ENCODE results near the gene RENBP.

Gene RENBP

GRCh38 chrX:153970357-153971123 lies 26.1 kb upstream of the RENBP start:
- DNase-seq = no peak

- no peak for DNase-seq
These were observed 25.5 kb upstream of the RENBP start for GRCh38 chrX:153969904-153970356.

- no peak for DNase-seq
These were observed 24.9 kb upstream of the RENBP start for GRCh38 chrX:153969125-153969903.

GRCh38 chrX:153968754-153969124 lies 24.3 kb upstream of the RENBP start:
- no peak for DNase-seq

- no peak for DNase-seq
These were observed 23.8 kb upstream of the RENBP start for GRCh38 chrX:153968255-153968654.

- no peak for DNase-seq
These were observed 23.2 kb upstream of the RENBP start for GRCh38 chrX:153967536-153968224.

GRCh38 chrX:153966841-153967535 lies 22.5 kb upstream of the RENBP start:
- no peak for DNase-seq

GRCh38 chrX:153966283-153966688 lies 21.8 kb upstream of the RENBP start:
- DNase-seq = no peak

- DNase-seq = no peak
These were observed 21.0 kb upstream of the RENBP start for GRCh38 chrX:153965406-153965805.

GRCh38 chrX:153964105-153964504 lies 19.7 kb upstream of the RENBP start:
- no peak for DNase-seq

- DNase-seq = no peak
These were observed 19.1 kb upstream of the RENBP start for GRCh38 chrX:153963546-153963945.

GRCh38 chrX:153961292-153961691 lies 16.8 kb upstream of the RENBP start:
- no peak for DNase-seq

- DNase-seq = no peak
These were observed 16.3 kb upstream of the RENBP start for GRCh38 chrX:153960786-153961185.

- DNase-seq = no peak
These were observed 15.6 kb upstream of the RENBP start for GRCh38 chrX:153960077-153960476.

GRCh38 chrX:153959649-153960048 lies 15.2 kb upstream of the RENBP start:
- DNase-seq = no peak

- no peak for DNase-seq
These were observed 14.2 kb upstream of the RENBP start for GRCh38 chrX:153958605-153959004.

GRCh38 chrX:153957224-153957623 lies 12.8 kb upstream of the RENBP start:
- DNase-seq = no peak

- DNase-seq = no peak
These were observed 11.8 kb upstream of the RENBP start for GRCh38 chrX:153956044-153956907.

GRCh38 chrX:153955228-153955732 lies 10.8 kb upstream of the RENBP start:
- no peak for DNase-seq

GRCh38 chrX:153954558-153955227 lies 10.2 kb upstream of the RENBP start:
- DNase-seq = no peak

- no peak for DNase-seq
These were observed 9.6 kb upstream of the RENBP start for GRCh38 chrX:153953892-153954557.

All from SIG-M5 (cell line).